Measurements from ENCODE around the gene ZNF431.

The ZNF431 gene

DNA sequence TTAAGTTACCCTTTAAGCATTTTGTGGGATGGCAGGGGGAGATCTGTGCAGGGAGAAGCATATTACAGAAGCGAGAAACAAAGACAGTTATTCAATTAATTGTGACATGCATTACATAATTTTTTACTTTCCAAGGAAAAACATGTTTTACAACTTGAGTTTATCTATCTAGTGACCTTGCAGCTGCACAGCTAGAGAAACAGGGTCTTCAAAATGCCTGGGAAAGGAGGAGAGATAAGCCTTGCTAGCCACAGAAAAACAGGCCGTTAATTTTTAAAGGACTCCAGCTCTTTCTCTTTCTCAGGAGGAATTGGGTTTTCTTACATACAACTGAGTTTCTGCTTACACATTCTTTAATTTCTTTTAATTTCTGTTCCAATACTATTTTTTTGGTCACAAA, 14.8 kb upstream of the ZNF431 start:
- DNase-seq (ENCODE audit: extremely low read depth, insufficient read length): no peak
- TF ChIP-seq, protein P1, sequence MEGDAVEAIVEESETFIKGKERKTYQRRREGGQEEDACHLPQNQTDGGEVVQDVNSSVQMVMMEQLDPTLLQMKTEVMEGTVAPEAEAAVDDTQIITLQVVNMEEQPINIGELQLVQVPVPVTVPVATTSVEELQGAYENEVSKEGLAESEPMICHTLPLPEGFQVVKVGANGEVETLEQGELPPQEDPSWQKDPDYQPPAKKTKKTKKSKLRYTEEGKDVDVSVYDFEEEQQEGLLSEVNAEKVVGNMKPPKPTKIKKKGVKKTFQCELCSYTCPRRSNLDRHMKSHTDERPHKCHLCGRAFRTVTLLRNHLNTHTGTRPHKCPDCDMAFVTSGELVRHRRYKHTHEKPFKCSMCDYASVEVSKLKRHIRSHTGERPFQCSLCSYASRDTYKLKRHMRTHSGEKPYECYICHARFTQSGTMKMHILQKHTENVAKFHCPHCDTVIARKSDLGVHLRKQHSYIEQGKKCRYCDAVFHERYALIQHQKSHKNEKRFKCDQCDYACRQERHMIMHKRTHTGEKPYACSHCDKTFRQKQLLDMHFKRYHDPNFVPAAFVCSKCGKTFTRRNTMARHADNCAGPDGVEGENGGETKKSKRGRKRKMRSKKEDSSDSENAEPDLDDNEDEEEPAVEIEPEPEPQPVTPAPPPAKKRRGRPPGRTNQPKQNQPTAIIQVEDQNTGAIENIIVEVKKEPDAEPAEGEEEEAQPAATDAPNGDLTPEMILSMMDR (IDR thresholded peaks at IDR 0.05; ENCODE audit: insufficient read depth, low read length, poor library complexity, severe bottlenecking): no peak
- no peak overlapping the region for H3K4me3 ChIP-seq (replicated peaks; ENCODE audit: low read depth, low read length)
- H3K36me3 ChIP-seq (ENCODE audit: control insufficient read depth, insufficient read depth, low read length): no peaks in the 10 kb centered on the region
- H3K27me3 ChIP-seq (replicated peaks; ENCODE audit: control insufficient read depth, insufficient read depth, low read length): no peaks in the 10 kb centered on the region

DNA sequence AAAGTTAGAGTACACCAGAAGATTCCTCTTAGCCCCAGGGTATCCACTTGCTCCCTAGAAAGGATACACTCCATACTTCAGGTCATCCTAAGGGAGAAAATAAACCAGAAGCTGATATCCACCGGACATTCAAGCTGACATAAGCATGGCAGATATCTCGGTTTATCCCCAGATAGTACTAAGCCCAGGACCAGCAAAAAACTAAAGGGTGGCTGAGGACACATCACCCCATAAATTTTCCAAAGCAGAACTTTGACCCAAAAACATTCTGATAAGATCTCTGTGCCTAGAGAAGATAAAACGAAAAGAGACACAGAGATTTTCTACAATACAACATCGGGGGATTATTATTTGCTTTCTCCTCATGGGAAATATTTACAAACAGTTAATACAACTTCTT, 13.9 kb upstream of the ZNF431 start:
- TF ChIP-seq, protein P1 (IDR thresholded peaks at IDR 0.05; ENCODE audit: insufficient read depth, low read length, poor library complexity, severe bottlenecking): no peak
- no peaks in the 10 kb centered on the region for H3K36me3 ChIP-seq (ENCODE audit: control insufficient read depth, insufficient read depth, low read length)
- no peak overlapping the region for H3K4me3 ChIP-seq (replicated peaks; ENCODE audit: low read depth, low read length)
- no peak for DNase-seq (ENCODE audit: extremely low read depth, insufficient read length)
- no peaks in the 10 kb centered on the region for H3K27me3 ChIP-seq (replicated peaks; ENCODE audit: control insufficient read depth, insufficient read depth, low read length)

DNA sequence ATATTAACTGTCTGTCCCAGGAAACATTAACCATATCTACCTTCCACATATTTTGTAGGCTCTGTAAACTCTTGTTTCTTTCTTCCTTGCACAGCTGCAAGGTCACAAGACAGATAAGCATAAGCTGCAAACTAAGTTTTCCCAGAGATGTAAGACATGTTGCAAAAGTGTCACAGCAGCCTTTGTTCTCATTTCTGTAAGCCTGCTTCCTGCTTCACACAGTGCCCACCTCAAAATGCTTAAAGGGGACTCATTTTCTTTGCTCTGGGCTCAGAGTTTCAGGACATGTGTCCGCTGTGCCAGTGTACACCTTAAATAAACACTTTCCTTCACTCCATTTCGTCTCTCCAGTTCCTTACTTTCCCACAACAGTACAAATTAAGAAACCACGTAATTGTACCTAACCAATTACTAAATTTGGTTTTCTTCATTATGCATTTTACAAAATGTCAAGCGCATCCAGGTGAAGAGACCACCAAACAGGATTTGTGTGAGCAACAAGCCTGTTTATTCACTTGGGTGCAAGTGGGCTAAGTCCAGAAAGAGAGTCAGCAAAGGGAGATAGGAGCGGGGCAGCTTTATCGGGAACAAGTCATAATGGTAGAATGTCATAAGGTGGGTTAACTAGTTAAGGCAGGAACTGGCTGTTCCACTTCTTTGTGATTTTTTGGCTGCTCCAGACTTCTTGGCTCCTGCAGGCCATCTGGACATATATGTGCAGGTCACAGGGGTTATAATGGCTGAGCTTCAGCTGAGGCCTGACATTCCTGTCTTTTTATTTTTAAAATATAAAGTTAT, 12.7 kb upstream of the ZNF431 start:
- TF ChIP-seq, protein P1 (IDR thresholded peaks at IDR 0.05; ENCODE audit: insufficient read depth, low read length, poor library complexity, severe bottlenecking): no peak
- H3K4me3 ChIP-seq (replicated peaks; ENCODE audit: low read depth, low read length): no peak overlapping the region
- no peak for DNase-seq (ENCODE audit: extremely low read depth, insufficient read length)

DNA sequence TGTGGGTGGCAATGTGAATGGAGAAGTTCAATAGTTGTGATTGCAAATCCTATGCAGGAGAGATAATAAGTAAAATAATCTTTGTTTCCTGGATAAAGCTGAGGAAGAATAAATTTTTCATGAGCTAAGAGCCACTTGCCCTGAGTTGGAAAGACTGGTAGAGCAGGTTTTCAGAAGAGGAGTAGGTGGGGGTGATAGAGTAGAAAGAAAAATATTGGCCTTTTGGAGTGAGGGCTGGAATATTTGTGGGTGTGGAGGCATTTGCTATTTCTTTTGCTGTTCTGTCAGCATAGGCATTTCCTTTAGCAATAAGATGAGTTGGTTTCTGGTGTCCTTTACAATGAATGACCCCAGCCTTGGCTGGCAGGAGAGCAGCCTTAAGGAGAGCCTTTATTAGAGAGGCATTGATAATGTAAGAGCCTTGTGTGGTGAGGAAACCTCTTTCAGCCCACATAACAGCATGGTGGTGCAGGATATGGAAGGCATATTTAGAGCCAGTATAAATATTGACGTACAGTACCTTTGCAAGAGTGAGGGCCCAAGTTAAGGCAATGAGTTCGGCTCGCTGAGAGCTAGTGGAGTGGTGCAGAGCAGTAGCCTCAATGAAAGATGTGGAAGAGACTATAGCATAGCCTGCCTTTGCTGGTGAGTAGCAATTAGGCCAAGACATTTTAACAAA, 11.6 kb upstream of the ZNF431 start:
- DNase-seq (ENCODE audit: extremely low read depth, insufficient read length): no peak
- TF ChIP-seq, protein P1 (IDR thresholded peaks at IDR 0.05; ENCODE audit: insufficient read depth, low read length, poor library complexity, severe bottlenecking): no peak
- no peaks in the 10 kb centered on the region for H3K36me3 ChIP-seq (ENCODE audit: control insufficient read depth, insufficient read depth, low read length)

More for the DNA sequence above, 12.7 kb upstream of the ZNF431 start:
- H3K27me3 ChIP-seq (replicated peaks; ENCODE audit: control insufficient read depth, insufficient read depth, low read length): no peaks in the 10 kb centered on the region
- no peaks in the 10 kb centered on the region for H3K36me3 ChIP-seq (ENCODE audit: control insufficient read depth, insufficient read depth, low read length)

DNA sequence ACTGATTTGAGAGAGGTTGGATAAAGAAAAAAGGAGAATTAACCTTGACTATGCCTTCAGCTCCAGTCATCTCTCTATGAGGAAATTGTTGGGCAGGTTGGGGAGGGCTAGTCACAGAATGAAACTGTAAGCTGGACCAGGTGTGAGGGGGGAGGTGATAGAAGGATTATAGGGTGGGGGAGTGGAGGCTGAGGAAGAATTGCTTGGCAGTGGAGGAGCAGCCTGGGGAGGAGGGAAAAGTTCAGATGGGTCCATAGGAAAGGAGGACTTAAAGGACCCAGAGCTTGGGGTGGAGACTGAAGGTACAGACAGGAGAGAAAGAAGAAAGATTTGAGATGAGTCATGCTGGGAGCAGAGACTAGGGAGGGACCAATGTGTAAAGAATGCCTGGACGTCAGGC, 8.2 kb upstream of the ZNF431 start:
- Histone ChIP-seq H3K4me3 (replicated peaks; ENCODE audit: low read depth, low read length) (no peak overlapping the region), H3K27me3 (replicated peaks; ENCODE audit: control insufficient read depth, insufficient read depth, low read length) (no peaks in the 10 kb centered on the region), H3K36me3 (ENCODE audit: control insufficient read depth, insufficient read depth, low read length) (no peaks in the 10 kb centered on the region)
- DNase-seq (ENCODE audit: extremely low read depth, insufficient read length): no peak
- TF ChIP-seq, protein P1 (IDR thresholded peaks at IDR 0.05; ENCODE audit: insufficient read depth, low read length, poor library complexity, severe bottlenecking): no peak

More for the DNA sequence above, 11.6 kb upstream of the ZNF431 start:
- no peaks in the 10 kb centered on the region for H3K27me3 ChIP-seq (replicated peaks; ENCODE audit: control insufficient read depth, insufficient read depth, low read length)
- H3K4me3 ChIP-seq (replicated peaks; ENCODE audit: low read depth, low read length): no peak overlapping the region

Measured in GM06990 (cell line).